GM18861 (cell line): ENCODE measurements around the gene TEX54.
"Not testable (repeated sequence)": the region's sequence is repeated elsewhere in the genome, so short reads cannot be mapped to it uniquely, and the experiment has no call there.

Experiments
- ATAC-seq: cut with Tn5 transposase; IDR thresholded peaks from one replicate; pipeline ENCODE4 v1.9.1; 2021; ENCODE audit not compliant: unreplicated experiment

TEX54 gene

DNA sequence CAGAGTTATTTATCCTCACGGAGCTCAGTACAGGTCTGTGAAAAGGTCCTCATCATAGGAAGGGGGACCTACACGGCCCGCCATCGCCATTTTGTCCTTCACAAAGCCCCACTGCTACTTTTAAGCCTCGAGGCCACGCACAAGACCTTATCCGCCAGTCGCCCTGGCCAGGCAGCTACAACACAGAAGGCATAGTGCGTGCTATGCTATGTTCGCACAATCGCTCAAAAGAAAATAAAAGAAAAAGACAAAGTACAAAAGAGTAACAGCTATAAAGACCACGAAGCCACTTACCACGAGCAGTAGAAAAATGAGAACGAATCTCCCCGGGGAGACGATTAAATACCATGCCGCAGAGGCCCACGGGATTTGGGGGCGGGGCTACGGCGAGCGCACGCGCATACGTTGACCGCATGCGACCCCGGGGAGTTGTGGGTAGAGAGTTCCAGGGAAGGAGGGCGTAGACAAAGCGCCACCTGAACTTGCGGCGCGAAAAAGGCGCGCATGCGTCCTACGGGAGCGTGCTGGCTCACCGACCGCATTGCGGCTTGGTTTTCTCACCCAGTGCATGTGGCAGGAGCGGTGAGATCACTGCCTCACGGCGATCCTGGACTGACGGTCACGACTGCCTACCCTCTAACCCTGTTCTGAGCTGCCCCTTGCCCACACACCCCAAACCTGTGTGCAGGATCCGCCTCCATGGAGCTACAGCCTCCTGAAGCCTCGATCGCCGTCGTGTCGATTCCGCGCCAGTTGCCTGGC lies 23.1 kb upstream of the TEX54 start:
- peak; percentile 84 for ATAC-seq

DNA sequence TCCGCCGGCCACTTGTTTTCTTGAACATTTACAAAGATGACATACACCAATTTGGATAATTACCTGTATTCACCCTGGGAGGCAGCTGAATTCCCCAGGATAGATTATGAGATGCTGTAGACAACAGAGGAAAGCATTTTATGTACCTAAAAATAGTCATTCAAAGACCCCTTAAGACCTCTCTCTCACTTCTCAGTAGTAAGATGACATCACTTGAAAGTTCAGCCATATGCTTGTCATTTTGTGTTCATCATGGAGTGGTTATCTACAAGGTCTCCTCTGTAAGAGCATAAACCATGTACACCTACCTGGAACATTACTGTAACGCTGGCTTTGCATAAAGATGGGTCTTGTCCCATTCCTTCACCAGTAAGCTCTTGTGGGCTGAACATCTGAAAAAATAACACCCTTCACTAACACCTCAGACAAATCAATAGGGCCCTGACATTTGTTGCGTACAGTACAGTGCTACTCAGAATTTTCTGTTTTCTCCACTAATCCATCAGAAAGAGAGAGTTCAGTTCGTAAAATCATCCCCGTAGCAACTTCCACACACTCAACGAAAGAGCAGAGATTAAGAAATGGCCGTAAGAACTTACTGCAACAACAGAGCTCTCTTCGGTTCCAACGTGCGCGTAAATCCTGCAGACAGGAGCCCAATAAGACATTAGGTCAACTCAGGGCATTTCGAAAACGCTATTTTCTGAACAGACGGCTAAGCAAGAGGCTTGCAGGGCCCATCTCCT lies 22.4 kb upstream of the TEX54 start:
- no peak for ATAC-seq

DNA sequence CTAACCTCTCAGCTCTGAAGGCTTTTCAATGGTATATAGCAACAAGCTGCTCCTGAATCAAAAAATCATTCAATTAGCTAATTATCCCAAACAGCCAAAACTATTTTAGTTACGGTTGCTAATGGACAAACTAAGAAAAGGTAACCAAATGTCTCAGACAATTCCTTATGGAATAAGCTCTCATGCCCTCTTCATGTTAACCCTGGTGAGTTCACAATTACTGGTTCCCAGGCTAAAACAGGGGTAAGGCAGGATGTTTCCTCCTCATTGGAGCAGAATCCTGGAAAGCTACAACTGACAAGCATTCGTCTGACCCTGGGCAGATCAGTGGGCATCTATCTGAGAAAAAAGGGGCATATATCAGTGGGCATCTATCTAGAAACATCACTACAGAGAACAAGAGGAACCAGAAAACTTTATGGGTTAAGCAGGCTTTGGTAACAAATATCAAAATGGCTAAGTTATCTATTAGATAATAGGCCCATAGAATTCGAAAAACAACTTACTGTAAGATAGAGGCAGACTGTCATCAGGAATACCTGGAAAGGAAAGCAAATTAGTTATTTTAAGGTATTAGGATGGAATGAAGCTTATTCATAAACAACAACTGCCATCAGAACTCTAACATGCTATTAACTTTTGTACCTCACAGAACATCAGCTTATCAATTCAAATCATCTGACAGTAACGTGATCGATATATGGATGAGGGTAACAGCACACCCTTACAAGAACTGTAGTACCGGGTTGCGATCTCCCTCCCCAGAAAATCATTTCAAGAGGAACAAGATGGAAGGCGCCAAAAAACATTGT lies 21.6 kb upstream of the TEX54 start:
- no peak for ATAC-seq

DNA sequence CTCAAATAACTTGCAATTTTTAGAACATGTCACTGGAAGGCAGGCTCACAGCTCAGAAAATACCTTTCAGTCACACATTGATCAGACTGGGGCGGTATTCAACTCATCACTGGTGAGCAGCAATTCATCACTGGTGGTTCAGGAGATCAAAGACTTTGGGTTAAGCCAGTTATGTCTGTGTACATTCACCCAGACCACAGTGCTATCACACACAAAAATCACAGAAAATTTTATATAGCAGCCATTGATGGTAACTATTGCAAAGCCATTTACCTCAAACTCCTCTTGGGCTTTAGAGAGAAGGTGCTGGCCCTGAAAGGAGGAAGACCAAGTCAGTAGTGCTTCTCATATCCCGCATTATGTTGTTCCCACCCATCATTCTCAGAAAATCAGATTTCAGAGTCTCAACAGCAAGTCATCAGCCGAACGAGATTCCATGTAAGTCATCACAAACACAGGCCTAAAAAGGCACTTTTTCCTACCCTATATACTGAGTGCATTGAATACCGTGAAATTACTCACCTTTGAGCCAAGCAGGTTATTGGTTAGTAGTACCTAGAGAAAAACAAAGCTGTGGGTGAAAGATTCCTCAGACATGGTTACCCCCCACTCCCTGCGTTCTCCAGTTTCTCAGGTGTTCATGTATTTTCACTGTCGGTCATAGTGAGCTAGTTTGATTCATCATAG lies 20.8 kb upstream of the TEX54 start:
- ATAC-seq = no peak

DNA sequence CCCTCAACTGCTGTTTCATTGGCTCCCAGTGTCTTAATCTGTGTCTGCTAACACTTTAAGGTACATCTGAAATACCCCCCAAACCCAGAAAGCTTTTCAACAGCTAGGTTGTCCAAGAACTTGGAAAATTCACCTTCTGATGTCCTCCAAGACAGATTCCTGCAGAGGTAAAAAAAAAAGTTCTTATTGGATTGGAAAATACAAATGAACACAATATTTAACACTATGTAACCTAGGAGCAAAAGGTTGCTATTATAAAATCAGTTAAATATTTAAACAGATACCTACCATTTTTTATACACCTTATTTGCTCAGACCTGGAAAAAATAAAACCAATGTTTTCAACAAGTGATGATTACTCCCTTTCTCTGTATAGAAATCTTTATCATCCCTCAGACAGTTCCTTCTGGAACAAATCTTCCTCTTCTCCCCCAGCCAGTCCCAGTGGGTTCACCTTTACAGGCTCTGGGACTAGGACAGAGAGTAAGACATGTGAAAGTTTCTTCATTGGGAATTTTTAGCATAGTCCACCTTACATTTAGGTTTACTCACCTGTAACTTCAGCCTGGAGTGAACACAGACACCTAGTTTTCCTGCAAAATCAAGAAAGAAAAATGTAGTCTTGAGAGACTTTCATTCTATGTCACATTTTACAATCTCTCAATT lies 20.0 kb upstream of the TEX54 start:
- no peak for ATAC-seq

DNA sequence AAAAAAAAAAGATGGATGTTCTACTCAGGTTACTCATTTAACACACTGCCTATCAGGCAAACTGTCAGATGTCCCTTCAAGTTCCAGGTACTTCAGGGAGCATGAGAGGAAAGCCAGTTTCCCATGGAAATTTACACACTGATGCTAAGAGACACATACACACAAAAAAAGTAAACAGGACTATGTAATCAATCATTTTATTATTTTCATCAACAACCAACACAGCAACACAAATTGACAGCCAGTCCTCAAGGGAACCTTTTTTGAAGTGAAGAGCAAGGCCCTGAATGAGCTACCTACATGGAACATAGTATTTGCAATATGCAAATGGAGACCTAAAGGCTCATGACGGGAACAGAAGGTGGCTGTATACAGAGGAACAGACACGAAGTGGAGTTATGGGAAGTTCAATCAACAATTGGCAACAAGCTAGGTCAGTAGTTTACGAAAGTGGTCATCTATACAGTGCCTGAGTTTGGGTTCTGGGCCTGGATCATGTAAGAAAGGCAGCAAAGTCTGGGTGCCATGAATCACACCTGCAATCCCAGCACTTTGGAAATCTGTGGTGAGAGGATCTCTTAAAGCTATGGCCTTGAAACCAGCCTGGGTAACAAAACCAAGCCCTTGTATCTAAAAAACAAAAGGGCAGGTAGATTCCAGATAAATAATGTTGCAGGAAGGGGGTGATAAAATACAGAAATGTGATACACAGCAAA lies 19.3 kb upstream of the TEX54 start:
- no peak for ATAC-seq

DNA sequence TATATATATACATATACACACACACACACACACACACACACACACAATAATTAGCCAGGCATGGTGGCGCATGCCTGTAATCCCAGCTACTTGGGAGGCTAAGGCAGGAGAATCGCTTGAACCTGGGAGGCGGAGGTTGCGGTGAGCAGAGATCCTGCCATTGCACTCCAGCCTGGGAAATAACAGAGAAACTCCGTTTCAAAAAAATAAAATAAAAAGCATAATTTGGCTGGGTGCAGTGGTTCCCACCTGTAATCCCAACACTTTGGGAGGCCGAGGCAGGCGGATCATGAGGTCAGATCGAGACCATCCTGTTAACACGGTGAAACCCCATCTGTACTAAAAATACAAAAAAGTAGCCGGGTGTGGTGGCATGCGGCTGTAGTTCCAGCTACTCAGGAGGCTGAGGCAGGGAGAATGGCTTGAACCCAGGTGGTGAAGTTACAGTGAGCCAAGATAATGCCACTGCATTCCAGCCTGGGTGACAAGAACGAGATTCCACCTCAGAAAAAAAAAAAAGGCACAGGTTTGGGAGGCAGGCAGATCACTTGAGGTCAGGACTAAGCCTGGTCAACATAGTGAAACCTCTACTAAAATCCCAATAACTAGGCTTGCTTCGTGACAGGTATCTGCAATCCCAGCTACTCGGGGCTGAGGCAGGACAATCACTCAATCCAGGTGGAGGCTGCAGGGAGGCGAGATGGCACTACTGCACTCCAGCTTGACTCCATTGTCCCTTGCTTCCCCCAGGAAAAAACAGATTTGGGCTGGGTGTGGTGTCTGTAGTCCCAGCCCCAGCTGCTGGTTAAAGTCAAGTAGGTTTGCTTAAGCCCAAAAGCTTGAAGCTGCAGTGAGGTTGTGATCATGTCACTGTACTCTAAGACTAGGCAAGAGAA lies 18.5 kb upstream of the TEX54 start:
- no peak for ATAC-seq

DNA sequence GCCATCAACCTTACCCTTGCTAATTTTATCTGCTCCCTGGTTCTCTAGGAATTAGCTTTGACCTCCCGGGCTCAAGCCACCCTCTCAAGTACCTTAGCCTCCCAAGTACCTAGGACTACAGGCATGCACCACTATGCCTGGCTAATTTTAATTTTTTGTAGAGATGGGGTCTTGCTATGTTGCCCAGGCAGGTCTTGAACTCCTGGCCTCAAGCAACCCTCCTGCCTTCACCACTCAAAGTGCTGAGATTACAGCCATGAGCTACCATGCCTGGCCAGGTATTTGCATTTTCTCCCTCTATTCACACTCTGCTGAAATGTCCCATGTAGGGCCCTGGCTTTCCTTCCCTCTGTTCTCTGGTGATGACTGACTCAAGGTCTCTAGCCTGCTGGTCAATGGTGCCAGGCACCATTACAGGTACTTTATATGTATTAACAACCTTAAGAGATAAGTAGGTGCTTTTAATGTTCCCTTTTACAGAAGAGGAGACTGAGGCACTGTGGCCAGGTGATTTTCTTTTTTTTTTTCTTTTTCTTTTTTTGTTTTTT lies 15.2 kb upstream of the TEX54 start:
- no peak for ATAC-seq

DNA sequence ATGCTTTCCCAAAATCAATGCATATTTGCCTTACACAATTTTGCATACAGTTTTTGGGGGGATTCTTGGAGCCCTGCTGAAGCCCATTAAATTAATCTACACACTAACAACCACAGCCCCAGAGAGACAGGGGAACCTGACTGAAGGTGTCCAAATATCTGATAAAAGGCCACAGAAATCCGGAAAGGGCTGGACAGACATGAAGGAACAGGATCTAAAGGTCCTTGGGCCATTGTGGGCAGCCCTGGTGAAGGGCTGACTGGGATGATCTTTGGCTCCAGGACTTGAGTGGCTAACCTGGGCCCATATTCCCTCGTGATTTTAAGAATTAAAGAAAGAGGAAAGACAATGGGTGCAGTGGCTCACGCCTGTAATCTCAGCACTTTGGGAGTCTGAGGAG lies 13.5 kb upstream of the TEX54 start:
- ATAC-seq = no peak

DNA sequence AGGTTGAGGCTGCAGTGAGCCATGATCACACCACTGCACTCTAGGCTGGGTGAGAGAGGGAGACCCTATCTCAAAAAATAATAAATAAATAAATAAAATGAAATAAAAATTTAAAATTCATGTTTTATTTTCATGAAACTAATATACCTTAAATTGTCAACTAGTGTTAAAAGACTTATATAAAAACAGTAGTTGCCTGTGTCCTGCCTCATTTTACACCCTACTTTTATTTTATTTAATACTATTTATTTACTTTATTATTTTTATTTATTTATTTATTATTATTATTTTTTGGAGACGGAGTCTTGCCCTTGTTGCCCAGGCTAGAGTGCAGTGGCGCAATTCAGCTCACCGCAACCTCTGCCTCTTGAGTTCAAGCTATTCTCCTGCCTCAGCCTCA lies 11.5 kb upstream of the TEX54 start:
- ATAC-seq = no peak

DNA sequence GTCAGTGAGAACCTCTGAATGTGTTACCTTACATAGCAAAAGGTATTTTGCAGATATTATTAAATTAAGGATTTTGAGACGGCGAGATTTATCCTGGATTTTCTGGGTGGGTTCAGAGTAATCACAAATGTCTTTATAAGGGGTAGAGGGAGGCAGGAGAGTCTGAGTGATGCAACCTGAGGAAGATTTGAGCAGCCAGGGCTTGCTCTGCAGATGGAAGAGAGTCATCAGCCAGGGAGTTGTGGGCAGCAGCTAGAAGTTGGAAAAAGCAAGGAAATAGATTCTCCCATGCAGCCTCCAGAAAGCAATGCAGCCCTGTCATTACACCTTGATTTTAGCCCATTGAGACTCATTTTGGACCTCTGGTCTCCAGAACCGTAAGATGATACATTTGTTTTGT lies 10.8 kb upstream of the TEX54 start:
- no peak for ATAC-seq

DNA sequence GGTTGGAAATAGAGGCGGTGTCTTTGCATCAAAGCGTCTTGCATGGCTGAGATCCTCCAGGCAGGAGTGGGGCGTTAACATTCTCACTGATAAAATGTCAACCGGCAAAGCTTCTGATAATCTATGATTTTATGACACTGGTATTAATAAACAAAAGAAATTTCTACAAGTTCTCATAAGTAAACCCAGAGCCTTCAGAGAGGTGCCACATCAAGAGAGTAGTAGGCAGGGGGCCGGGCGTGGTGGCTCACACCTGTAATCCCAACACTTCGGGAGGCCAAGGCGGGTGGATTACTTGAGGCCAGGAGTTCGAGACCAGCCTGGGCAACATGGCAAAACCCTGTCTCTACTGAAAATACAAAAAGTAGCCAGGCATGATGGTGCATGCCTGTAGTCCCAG lies 10.2 kb upstream of the TEX54 start:
- not testable (repeated sequence) for ATAC-seq

DNA sequence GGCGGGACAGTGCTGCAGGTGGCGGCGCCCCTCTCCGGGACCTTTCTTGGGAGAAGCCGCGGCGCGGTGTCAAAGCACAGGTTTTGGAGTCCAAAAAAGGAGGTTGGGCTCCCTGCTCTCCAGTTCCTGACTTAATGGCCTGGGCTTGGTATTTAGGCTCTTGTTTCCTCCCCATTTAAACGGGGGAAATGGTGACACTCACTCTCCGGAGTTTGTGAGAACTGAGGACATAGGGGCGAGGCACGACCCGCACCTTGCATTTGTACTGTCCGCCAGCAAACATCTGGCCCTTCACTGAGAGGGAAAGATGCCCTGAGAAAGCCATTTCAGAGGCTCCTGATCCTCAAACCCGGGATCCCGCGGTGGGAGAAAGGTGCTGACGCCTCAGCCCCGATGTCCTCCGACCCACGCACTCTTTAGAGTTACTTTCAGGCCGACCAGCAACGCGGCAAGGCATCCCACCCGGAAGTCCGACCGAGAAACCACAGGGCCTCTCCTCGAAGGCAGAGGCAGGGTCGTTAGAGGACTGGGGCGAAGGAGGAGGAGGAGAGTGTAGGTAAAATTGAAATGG lies 9.6 kb upstream of the TEX54 start:
- ATAC-seq = no peak

DNA sequence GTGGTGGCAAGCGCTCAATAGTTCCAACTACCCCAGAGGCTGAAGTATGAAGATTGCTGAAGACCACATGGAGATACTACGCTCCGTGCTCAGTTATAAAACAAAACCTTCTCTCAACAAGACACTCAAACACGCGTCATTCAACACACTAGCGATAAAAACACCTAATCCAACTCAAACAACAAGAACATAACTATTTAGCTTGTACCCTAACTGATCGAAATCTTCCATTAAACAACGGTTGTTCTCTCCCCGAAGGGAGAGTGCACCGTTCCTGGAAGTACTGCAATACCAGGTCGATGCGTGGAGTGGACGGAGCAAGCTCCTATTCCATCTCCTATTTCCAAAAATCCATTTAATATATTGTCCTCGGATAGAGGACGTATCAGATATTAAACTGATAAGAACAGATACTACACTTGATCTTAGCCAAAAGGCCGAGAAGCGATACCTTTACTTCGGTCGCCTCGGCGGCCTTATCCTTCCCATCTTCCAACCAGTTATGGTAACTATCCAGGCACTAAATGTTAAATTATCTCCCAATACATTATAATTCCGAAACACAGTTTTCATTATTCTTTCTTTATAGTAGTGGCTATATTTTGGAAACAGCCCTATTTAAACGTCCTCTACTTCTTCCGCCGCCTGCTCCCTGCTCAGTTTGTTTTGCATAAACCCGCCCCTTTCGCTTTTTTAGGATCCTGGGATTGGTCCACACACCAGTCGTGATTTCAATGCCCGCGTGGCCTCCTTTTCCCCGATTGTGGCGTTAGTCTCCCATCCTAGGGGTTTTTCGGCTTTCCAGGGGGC lies 8.9 kb upstream of the TEX54 start:
- peak; percentile 54 for ATAC-seq

DNA sequence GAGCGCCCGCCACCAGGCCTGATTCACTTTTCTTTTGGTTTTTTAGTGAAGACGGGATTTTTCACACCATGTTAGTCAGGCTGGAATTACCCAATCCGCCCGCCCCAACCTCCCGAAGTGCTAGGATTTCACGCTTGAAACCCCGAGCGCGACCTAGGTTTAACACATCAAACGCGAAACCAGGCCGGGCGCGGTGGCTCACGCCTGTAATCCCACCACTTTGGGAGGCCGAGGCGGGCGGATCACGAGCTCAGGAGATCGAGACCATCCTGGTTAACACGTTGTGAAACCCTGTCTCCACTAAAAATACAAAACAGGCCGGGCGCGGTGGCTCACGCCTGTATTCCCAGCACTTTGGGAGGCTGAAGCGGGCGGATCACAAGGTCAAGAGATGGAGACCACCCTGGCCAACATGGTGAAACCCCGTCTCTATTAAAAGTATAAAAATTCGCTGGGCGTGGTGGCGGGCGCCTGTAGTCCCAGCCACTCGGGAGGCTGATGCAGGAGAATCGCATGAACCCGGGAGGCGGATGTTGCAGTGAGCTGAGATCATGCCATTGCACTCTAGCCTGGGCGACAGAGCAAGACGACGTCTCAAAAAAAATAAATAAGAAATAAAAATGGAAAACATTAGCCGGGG lies 8.2 kb upstream of the TEX54 start:
- not testable (repeated sequence) for ATAC-seq

DNA sequence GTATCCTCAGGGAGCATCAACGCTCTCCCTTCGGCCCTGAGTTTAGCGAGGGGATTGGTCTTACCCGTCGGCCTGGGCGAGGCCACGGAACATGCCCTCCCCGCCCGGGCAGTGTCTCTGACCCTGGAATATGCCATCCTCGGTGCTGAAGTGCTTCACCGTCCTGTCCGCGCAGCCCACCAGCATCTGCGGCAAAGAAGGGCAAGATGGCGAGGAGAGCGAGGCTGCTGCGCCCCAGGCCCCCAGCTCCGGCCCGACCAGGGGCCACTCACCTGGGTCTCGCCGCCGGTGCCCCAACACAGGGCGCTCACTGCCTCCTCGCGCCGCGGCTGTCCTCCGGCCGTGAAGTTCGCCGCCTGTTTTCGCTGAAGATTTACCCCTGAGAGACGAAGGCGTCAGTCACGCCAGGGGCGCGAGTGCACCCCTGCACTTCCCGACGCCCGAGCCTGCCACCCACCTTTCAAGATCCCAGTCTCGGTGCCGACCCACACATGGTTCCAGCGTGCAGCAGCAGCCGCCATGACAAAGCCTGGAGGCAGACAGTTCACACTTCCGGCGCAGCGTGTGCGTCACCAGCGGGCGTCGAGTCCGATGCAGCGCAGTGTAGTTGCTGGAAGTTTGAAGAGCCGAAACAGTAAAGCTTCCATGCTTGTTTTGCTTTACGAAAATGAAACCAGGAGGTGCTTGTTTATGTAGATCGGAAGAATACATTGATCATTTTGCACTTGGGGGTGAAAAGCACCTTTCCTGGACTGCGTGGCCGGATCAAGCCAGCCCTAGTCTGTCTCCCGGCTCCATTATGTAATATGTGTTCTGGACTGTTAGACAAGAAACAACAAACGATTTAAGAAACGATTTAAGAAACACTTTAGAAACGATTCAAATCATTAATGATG lies 6.7 kb upstream of the TEX54 start, which contains the start of gene WDR74:
Gene WDR74, minus strand, starts transcription at position 541 of the 896 bp plus-strand sequence. Its CDS starts 20 bp downstream, at position 521.
- ATAC-seq = peak; percentile 43
